MM.1S (cell line): ENCODE data around the gene KIRREL3.

ENCODE experiments used
- DNase-seq: peaks from one replicate; pipeline ENCODE4 v3.0.0-alpha.2; 2015
- H2AFZ ChIP-seq: fragments of 300-600 bp; sonication (generic); 2 replicates; pipeline ENCODE4 v1.6.0; 2016; ENCODE audit warnings: antibody characterized with exemption, low read length
- H3F3A ChIP-seq: fragments of 300-600 bp; sonication (generic); 2 replicates; pipeline ENCODE4 v1.6.1; 2016; ENCODE audit warnings: mild to moderate bottlenecking, antibody characterized with exemption, low read length, moderate library complexity, mixed read lengths; ENCODE audit not compliant: insufficient read depth
- H3K27ac ChIP-seq: fragments of 300-600 bp; sonication (generic); 2 replicates; pipeline ENCODE4 v1.5.1; 2016; ENCODE audit warnings: mild to moderate bottlenecking, low read length
- H3K27me3 ChIP-seq: fragments of 300-600 bp; sonication (generic); replicated peaks from 2 replicates; pipeline ENCODE4 v1.6.0; 2016; ENCODE audit warnings: low read length; ENCODE audit not compliant: insufficient read depth
- H3K36me3 ChIP-seq: fragments of 300-600 bp; sonication (generic); replicated peaks from 2 replicates; pipeline ENCODE4 v1.6.1; 2016; ENCODE audit warnings: mild to moderate bottlenecking, low read length, mixed read lengths; ENCODE audit not compliant: insufficient read depth
- H3K4me1 ChIP-seq: fragments of 300-600 bp; sonication (generic); 2 replicates; pipeline ENCODE4 v1.6.1; 2016; ENCODE audit warnings: low read length, mixed read lengths
- H3K4me2 ChIP-seq: fragments of 300-600 bp; sonication (generic); 2 replicates; pipeline ENCODE4 v1.6.0; 2016; ENCODE audit warnings: low read depth, low read length
- H3K4me3 ChIP-seq: fragments of 300-600 bp; sonication (generic); 2 replicates; pipeline ENCODE4 v1.5.1; 2016; ENCODE audit warnings: low read length, mixed read lengths
- H3K79me2 ChIP-seq: fragments of 300-600 bp; sonication (generic); 2 replicates; pipeline ENCODE4 v1.6.1; 2016; ENCODE audit warnings: mixed run types, low read length, mixed read lengths
- H3K9ac ChIP-seq: fragments of 300-600 bp; sonication (generic); 2 replicates; pipeline ENCODE4 v1.6.1; 2016; ENCODE audit warnings: low read length, mixed read lengths
- H3K9me2 ChIP-seq: fragments of 300-600 bp; sonication (generic); replicated peaks from 2 replicates; pipeline ENCODE4 v1.6.1; 2016; ENCODE audit warnings: mild to moderate bottlenecking, low read length, mixed read lengths; ENCODE audit not compliant: insufficient read depth
- H3K9me3 ChIP-seq: fragments of 300-600 bp; sonication (generic); replicated peaks from 2 replicates; pipeline ENCODE4 v1.6.1; 2016; ENCODE audit warnings: mild to moderate bottlenecking, low read length, mixed read lengths; ENCODE audit not compliant: insufficient read depth
- H4K20me1 ChIP-seq: fragments of 300-600 bp; sonication (generic); 2 replicates; pipeline ENCODE4 v1.6.1; 2016; ENCODE audit warnings: mild to moderate bottlenecking, low read length, moderate library complexity, mixed read lengths; ENCODE audit not compliant: insufficient read depth
- EZH2 ChIP-seq: fragments of 300-600 bp; sonication (generic); optimal IDR thresholded peaks from 2 replicates; pipeline ENCODE3; 2017; ENCODE audit warnings: low read depth, mild to moderate bottlenecking, antibody characterized with exemption, low read length, mixed read lengths
- EZH2phosphoT487 ChIP-seq: fragments of 300-600 bp; sonication (generic); IDR thresholded peaks from 2 replicates; pipeline ENCODE4 v1.6.1; 2018; ENCODE audit warnings: antibody characterized with exemption, low read length
- TF ChIP-seq, protein P1 (sequence below): fragments of 300-600 bp; sonication (generic); IDR thresholded peaks from 2 replicates; pipeline ENCODE4 v1.5.1; 2016; ENCODE audit warnings: antibody characterized with exemption, low read length, mixed read lengths

Gene KIRREL3

DNA sequence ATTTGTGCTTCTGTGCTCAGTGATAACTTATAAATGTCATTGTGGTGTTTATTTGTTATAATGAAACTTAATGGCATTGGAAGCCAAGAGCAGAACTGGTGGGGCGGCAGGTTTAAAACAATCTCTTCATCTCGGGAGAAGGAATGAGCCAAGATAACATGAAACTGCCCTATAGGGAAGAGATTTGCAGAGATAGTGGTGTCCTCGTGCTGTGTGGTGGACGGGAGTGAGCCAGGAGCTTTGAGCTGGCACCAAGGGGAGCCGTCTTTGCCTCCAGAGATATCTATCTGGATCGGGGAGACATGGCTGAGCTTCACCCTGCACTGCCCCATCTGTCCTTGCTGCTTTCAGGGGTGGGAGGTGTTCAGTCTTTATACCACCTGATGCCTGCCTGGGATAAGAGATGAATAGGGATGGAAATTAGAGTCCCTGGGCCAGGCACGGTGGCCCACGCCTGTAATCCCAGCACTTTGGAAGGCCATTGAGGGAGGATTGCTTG lies 455.5 kb downstream of the KIRREL3 start:
- no peaks in the 10 kb centered on the region for H3K36me3 ChIP-seq
- no peak overlapping the region for H2AFZ ChIP-seq
- H3K4me3 ChIP-seq: no peak overlapping the region
- TF ChIP-seq EZH2 (no peak), EZH2phosphoT487 (no peak)
- TF ChIP-seq, protein P1, sequence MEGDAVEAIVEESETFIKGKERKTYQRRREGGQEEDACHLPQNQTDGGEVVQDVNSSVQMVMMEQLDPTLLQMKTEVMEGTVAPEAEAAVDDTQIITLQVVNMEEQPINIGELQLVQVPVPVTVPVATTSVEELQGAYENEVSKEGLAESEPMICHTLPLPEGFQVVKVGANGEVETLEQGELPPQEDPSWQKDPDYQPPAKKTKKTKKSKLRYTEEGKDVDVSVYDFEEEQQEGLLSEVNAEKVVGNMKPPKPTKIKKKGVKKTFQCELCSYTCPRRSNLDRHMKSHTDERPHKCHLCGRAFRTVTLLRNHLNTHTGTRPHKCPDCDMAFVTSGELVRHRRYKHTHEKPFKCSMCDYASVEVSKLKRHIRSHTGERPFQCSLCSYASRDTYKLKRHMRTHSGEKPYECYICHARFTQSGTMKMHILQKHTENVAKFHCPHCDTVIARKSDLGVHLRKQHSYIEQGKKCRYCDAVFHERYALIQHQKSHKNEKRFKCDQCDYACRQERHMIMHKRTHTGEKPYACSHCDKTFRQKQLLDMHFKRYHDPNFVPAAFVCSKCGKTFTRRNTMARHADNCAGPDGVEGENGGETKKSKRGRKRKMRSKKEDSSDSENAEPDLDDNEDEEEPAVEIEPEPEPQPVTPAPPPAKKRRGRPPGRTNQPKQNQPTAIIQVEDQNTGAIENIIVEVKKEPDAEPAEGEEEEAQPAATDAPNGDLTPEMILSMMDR: no peak
- no peak overlapping the region for H3K9ac ChIP-seq
- H3K4me2 ChIP-seq: no peak overlapping the region
- H4K20me1 ChIP-seq: no peaks in the 10 kb centered on the region
- no peaks in the 10 kb centered on the region for H3K4me1 ChIP-seq
- H3K27me3 ChIP-seq: no peaks in the 10 kb centered on the region
- H3K79me2 ChIP-seq: no peaks in the 10 kb centered on the region
- no peak for DNase-seq
- H3K9me3 ChIP-seq: no peaks in the 10 kb centered on the region
- H3F3A ChIP-seq: no peaks in the 10 kb centered on the region
- H3K9me2 ChIP-seq: no peaks in the 10 kb centered on the region
- H3K27ac ChIP-seq: no peak overlapping the region

DNA sequence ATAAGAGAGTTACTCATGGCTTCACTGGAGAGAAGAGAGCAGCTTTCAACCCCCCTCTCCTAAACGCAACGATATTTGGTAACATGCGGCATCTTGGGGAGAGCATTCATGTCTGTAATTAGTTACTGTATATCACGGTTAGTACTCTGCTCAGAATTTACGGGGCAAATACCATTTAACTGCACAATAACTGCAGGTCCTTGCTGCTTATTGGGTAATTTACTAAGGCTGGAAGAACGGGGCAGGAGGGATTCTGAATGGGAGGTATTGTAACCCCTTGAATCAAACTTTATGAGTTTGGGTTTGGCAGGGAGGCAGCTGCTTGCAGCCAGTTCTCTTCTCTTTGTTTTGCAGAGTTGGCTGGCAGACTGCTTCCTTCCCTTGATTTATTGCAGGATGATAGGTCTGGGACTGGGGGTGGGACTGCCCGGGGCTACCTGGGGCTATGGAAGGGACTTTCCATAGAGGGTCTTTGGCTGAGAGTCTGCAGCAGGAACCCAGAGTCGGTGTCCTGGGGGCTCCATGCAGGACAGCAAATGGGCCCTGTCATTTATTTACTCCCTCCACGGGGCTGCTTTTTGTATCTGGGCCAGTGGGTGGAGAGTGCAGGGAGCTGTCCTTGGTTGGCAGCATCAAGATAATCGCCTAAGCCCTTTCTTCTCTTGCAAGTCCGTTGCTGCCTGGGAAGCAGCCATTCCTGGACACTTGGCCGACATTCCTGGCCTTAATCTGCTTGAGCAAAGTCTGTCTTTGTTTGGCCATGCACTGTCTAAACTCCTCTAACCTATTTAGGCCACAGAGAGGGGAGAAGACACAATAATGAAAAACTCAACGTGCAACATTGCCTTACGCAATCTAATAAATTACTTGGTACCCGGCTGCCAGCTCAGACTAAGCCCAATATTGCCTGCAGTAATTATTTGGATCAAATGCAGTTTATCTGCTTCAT lies 456.2 kb downstream of the KIRREL3 start:
- H3F3A ChIP-seq: no peaks in the 10 kb centered on the region
- H3K9me2 ChIP-seq: no peaks in the 10 kb centered on the region
- no peaks in the 10 kb centered on the region for H3K9me3 ChIP-seq
- no peak for DNase-seq
- no peak overlapping the region for H3K9ac ChIP-seq
- no peak overlapping the region for H2AFZ ChIP-seq
- no peak overlapping the region for H3K4me2 ChIP-seq
- no peaks in the 10 kb centered on the region for H3K79me2 ChIP-seq
- no peaks in the 10 kb centered on the region for H3K36me3 ChIP-seq
- H3K27ac ChIP-seq: no peak overlapping the region
- H3K4me1 ChIP-seq: no peaks in the 10 kb centered on the region
- no peaks in the 10 kb centered on the region for H4K20me1 ChIP-seq
- H3K4me3 ChIP-seq: no peak overlapping the region
- no peaks in the 10 kb centered on the region for H3K27me3 ChIP-seq
- TF ChIP-seq, protein P1: no peak
- TF ChIP-seq EZH2phosphoT487 (no peak), EZH2 (no peak)

DNA sequence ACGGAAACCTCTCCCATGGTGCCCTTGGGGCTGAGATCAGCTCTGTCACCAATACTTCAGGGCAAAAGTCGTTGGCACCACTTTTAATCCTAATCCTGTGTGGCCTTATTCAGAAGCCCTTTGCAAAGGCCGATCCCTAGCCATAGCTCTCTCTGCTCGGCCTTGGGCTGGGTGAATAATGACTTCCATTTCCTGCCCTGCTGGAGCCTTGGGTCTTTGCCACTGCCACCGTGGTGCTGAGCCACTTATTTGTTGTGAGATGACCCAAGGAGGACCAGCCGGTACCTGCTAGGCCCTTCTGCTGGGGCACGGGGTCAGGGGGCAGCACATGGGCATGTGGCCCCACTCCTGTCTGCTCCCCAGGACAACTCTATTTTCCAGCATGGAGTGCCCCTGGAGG lies 456.9 kb downstream of the KIRREL3 start:
- no peak for DNase-seq
- Histone ChIP-seq H4K20me1 (no peaks in the 10 kb centered on the region), H3K9ac (no peak overlapping the region), H3K79me2 (no peaks in the 10 kb centered on the region), H3K4me3 (no peak overlapping the region), H3F3A (no peaks in the 10 kb centered on the region), H2AFZ (no peak overlapping the region), H3K4me1 (no peaks in the 10 kb centered on the region), H3K9me2 (no peaks in the 10 kb centered on the region), H3K27me3 (no peaks in the 10 kb centered on the region), H3K4me2 (no peak overlapping the region), H3K27ac (no peak overlapping the region), H3K9me3 (no peaks in the 10 kb centered on the region), H3K36me3 (no peaks in the 10 kb centered on the region)
- TF ChIP-seq EZH2 (no peak), EZH2phosphoT487 (no peak)
- TF ChIP-seq, protein P1: no peak
